Activated T-helper 1 cell treated with anti-CD3 and anti-CD28 coated beads, Interleukin-12 subunit alpha, Interleukin-12 subunit beta, Interleukin-2, Interleukin-4 antibody, amounts not matched to agents 30 ng/mL and 10 ng/mL and 1 ng/mL, durations not matched to agents 14 hours and 24 hours and 36 hours (primary cell): ENCODE results near the gene ABCA4. TPM values are rescaled to one million over a fixed set of nuclear protein-coding genes. Genes with fewer than 3 reads are reported as not detected.
A peak's percentile ranks its signal among the peaks of the same experiment; 100 is the strongest.

Experiments used
- DNase-seq: peaks from one replicate; pipeline ENCODE4 v3.0.0; 2021; ENCODE audit warnings: low spot score
- H3K27ac Mint-ChIP-seq: one replicate; pipeline ENCODE4 v1.8.0; 2021; ENCODE audit warnings: mild to moderate bottlenecking, mixed read lengths
- H3K27me3 Mint-ChIP-seq: one replicate; pipeline ENCODE4 v1.8.0; 2022; ENCODE audit warnings: mild to moderate bottlenecking, moderate library complexity, mixed read lengths; ENCODE audit not compliant: insufficient read depth
- H3K36me3 Mint-ChIP-seq: one replicate; pipeline ENCODE4 v1.8.0; 2021; ENCODE audit warnings: low read depth, mixed read lengths
- H3K4me1 Mint-ChIP-seq: one replicate; pipeline ENCODE4 v1.8.0; 2021; ENCODE audit warnings: low read depth, mixed read lengths
- H3K4me3 Mint-ChIP-seq: one replicate; pipeline ENCODE4 v1.8.0; 2021; ENCODE audit warnings: mild to moderate bottlenecking, moderate library complexity, mixed read lengths
- H3K9me3 Mint-ChIP-seq: one replicate; pipeline ENCODE4 v1.8.0; 2021; ENCODE audit warnings: mixed read lengths
- intact Hi-C: fragments of 100-400 bp; cut with micrococcal nuclease; formaldehyde crosslinking; loops from one replicate; pipeline ENCODE4 v1.15.1; 2024
- total RNA-seq: library from RNA; stranded (reverse); gene quantifications from 2 replicates; pipeline ENCODE4 v1.2.3, GENCODE V29; 2022

The ABCA4 gene
- total RNA-seq, 1 donor from 2014 or later, result not detected

GRCh38 chr1:94017155-94017829, 103.7 kb downstream of the ABCA4 start:
- intact Hi-C loops, result loop anchor here (1.0 to 5.0 kb wide), 3 partner anchors 20 to 410 kb away; partner anchors contain the start of gene GCLM
- Mint-ChIP-seq H3K4me1 (peaks cover 40% of the 10 kb centered on the region), H3K4me3 (peak overlapping the region; percentile 28)

GRCh38 chr1:94015489-94015817, 105.5 kb downstream of the ABCA4 start:
- no peak for DNase-seq
- peaks cover 31% of the 10 kb centered on the region for H3K4me1 Mint-ChIP-seq
- no peak overlapping the region for H3K27ac Mint-ChIP-seq
- H3K4me3 Mint-ChIP-seq, result no peak overlapping the region
- no peaks in the 10 kb centered on the region for H3K36me3 Mint-ChIP-seq
- intact Hi-C loops, result loop anchor here (5.0 kb wide), 1 partner anchor 408 kb away; no protein-coding TSS in a partner anchor
- H3K27me3 Mint-ChIP-seq, result peaks cover 6% of the 10 kb centered on the region
- no peaks in the 10 kb centered on the region for H3K9me3 Mint-ChIP-seq

More at GRCh38 chr1:94017155-94017829, 103.7 kb downstream of the ABCA4 start:
- peak overlapping the region; percentile 81 for H3K27ac Mint-ChIP-seq
- H3K9me3 Mint-ChIP-seq, result no peaks in the 10 kb centered on the region
- no peaks in the 10 kb centered on the region for H3K36me3 Mint-ChIP-seq
- H3K27me3 Mint-ChIP-seq, result peaks cover 6% of the 10 kb centered on the region
- peak; percentile 42 for DNase-seq

- Mint-ChIP-seq H3K9me3 (no peaks in the 10 kb centered on the region), H3K4me3 (no peak overlapping the region)
- intact Hi-C loops, result loop anchor here (5.0 kb wide), 1 partner anchor 408 kb away; no protein-coding TSS in a partner anchor
Measured at GRCh38 chr1:94014635-94015488, 106.1 kb downstream of the ABCA4 start.

GRCh38 chr1:94014087-94014486, 106.9 kb downstream of the ABCA4 start:
- no peaks in the 10 kb centered on the region for H3K9me3 Mint-ChIP-seq
- no peak overlapping the region for H3K4me3 Mint-ChIP-seq
- peaks cover 6% of the 10 kb centered on the region for H3K27me3 Mint-ChIP-seq
- no peak for DNase-seq
- intact Hi-C loops, result no loop called here
- peaks cover 31% of the 10 kb centered on the region for H3K4me1 Mint-ChIP-seq
- no peak overlapping the region for H3K27ac Mint-ChIP-seq
- H3K36me3 Mint-ChIP-seq, result no peaks in the 10 kb centered on the region

More at GRCh38 chr1:94014635-94015488, 106.1 kb downstream of the ABCA4 start:
- no peaks in the 10 kb centered on the region for H3K36me3 Mint-ChIP-seq
- H3K27me3 Mint-ChIP-seq, result peaks cover 6% of the 10 kb centered on the region
- H3K4me1 Mint-ChIP-seq, result peaks cover 31% of the 10 kb centered on the region
- DNase-seq, result no peak
- H3K27ac Mint-ChIP-seq, result no peak overlapping the region

GRCh38 chr1:94013367-94013878, 107.5 kb downstream of the ABCA4 start:
- Mint-ChIP-seq H3K4me1 (peaks cover 30% of the 10 kb centered on the region), H3K27ac (no peak overlapping the region), H3K27me3 (peaks cover 6% of the 10 kb centered on the region), H3K36me3 (no peaks in the 10 kb centered on the region), H3K9me3 (no peaks in the 10 kb centered on the region), H3K4me3 (no peak overlapping the region)
- intact Hi-C loops, result no loop called here
- DNase-seq, result no peak

- H3K4me3 Mint-ChIP-seq, result no peak overlapping the region
- DNase-seq, result no peak
- H3K9me3 Mint-ChIP-seq, result no peaks in the 10 kb centered on the region
- H3K27ac Mint-ChIP-seq, result no peak overlapping the region
- H3K27me3 Mint-ChIP-seq, result peaks cover 6% of the 10 kb centered on the region
- intact Hi-C loops, result no loop called here
- no peaks in the 10 kb centered on the region for H3K36me3 Mint-ChIP-seq
- H3K4me1 Mint-ChIP-seq, result peaks cover 24% of the 10 kb centered on the region
Measured at GRCh38 chr1:94012708-94013366, 108.1 kb downstream of the ABCA4 start.

- Mint-ChIP-seq H3K4me1 (peaks cover 16% of the 10 kb centered on the region), H3K27me3 (peaks cover 10% of the 10 kb centered on the region), H3K4me3 (no peak overlapping the region), H3K9me3 (no peaks in the 10 kb centered on the region), H3K36me3 (no peaks in the 10 kb centered on the region), H3K27ac (no peak overlapping the region)
- intact Hi-C loops, result no loop called here
- no peak for DNase-seq
Measured at GRCh38 chr1:94011709-94012595, 109.0 kb downstream of the ABCA4 start.

GRCh38 chr1:94011129-94011528, 109.8 kb downstream of the ABCA4 start:
- DNase-seq, result no peak
- no peak overlapping the region for H3K27ac Mint-ChIP-seq
- intact Hi-C loops, result no loop called here
- no peak overlapping the region for H3K4me3 Mint-ChIP-seq
- H3K27me3 Mint-ChIP-seq, result peaks cover 10% of the 10 kb centered on the region
- H3K4me1 Mint-ChIP-seq, result peaks cover 8% of the 10 kb centered on the region
- no peaks in the 10 kb centered on the region for H3K36me3 Mint-ChIP-seq
- H3K9me3 Mint-ChIP-seq, result no peaks in the 10 kb centered on the region

- intact Hi-C loops, result no loop called here
- Mint-ChIP-seq H3K36me3 (no peaks in the 10 kb centered on the region), H3K4me1 (peaks cover 4% of the 10 kb centered on the region), H3K27ac (no peak overlapping the region), H3K27me3 (peaks cover 12% of the 10 kb centered on the region), H3K4me3 (no peak overlapping the region), H3K9me3 (no peaks in the 10 kb centered on the region)
- no peak for DNase-seq
Measured at GRCh38 chr1:94009304-94009703, 111.6 kb downstream of the ABCA4 start.

- peaks cover 12% of the 10 kb centered on the region for H3K27me3 Mint-ChIP-seq
- H3K4me3 Mint-ChIP-seq, result no peak overlapping the region
- no peak overlapping the region for H3K27ac Mint-ChIP-seq
- no peaks in the 10 kb centered on the region for H3K4me1 Mint-ChIP-seq
- H3K36me3 Mint-ChIP-seq, result no peaks in the 10 kb centered on the region
- H3K9me3 Mint-ChIP-seq, result no peaks in the 10 kb centered on the region
- DNase-seq, result no peak
- intact Hi-C loops, result no loop called here
Measured at GRCh38 chr1:94006604-94007003, 114.3 kb downstream of the ABCA4 start.

- no peak overlapping the region for H3K4me3 Mint-ChIP-seq
- intact Hi-C loops, result no loop called here
- no peaks in the 10 kb centered on the region for H3K4me1 Mint-ChIP-seq
Measured at GRCh38 chr1:94004924-94005323, 116.0 kb downstream of the ABCA4 start.

More at GRCh38 chr1:94004924-94005323, 116.0 kb downstream of the ABCA4 start:
- H3K9me3 Mint-ChIP-seq, result no peaks in the 10 kb centered on the region
- DNase-seq, result no peak
- peaks cover 12% of the 10 kb centered on the region for H3K27me3 Mint-ChIP-seq
- H3K27ac Mint-ChIP-seq, result no peak overlapping the region
- no peaks in the 10 kb centered on the region for H3K36me3 Mint-ChIP-seq
